Measurements from ENCODE around the gene EFHC1.
"Not testable (repeated sequence)": the region's sequence is repeated elsewhere in the genome, so short reads cannot be mapped to it uniquely, and the experiment has no call there.

EFHC1 gene

GRCh38 chr6:52457096-52457495 is 37.0 kb downstream of the EFHC1 start:
- H3K4me3 ChIP-seq (ENCODE audit: low read depth, low read length): no peak overlapping the region

GRCh38 chr6:52461194-52461593 is 41.1 kb downstream of the EFHC1 start:
- DNase-seq (ENCODE audit: low read depth, low spot score); in situ Hi-C loops (cut with HindIII; ENCODE audit: low sequenced_read_pairs): not testable (repeated sequence)

More at GRCh38 chr6:52457096-52457495, 37.0 kb downstream of the EFHC1 start:
- no peak for TF ChIP-seq CTCF (IDR thresholded peaks at IDR 0.05; ENCODE audit: low read depth, low read length)
- no peak for DNase-seq (ENCODE audit: low read depth, low spot score)
- in situ Hi-C loops (cut with HindIII; ENCODE audit: low sequenced_read_pairs): no loop called here

GRCh38 chr6:52474173-52474572 is 54.0 kb downstream of the EFHC1 start:
- no peak for TF ChIP-seq CTCF (IDR thresholded peaks at IDR 0.05; ENCODE audit: low read depth, low read length)
- in situ Hi-C loops (cut with HindIII; ENCODE audit: low sequenced_read_pairs): no loop called here
- no peak for DNase-seq (ENCODE audit: low read depth, low spot score)
- no peak overlapping the region for H3K4me3 ChIP-seq (ENCODE audit: low read depth, low read length)

More at GRCh38 chr6:52461194-52461593, 41.1 kb downstream of the EFHC1 start:
- not testable (repeated sequence) for H3K4me3 ChIP-seq (ENCODE audit: low read depth, low read length)

GRCh38 chr6:52475307-52475706 is 55.2 kb downstream of the EFHC1 start:
- in situ Hi-C loops (cut with HindIII; ENCODE audit: low sequenced_read_pairs): no loop called here
- no peak for DNase-seq (ENCODE audit: low read depth, low spot score)
- H3K4me3 ChIP-seq (ENCODE audit: low read depth, low read length): no peak overlapping the region
- TF ChIP-seq CTCF (IDR thresholded peaks at IDR 0.05; ENCODE audit: low read depth, low read length): no peak

- in situ Hi-C loops (cut with HindIII; ENCODE audit: low sequenced_read_pairs): no loop called here
- no peak for TF ChIP-seq CTCF (IDR thresholded peaks at IDR 0.05; ENCODE audit: low read depth, low read length)
- DNase-seq (ENCODE audit: low read depth, low spot score): no peak
- no peak overlapping the region for H3K4me3 ChIP-seq (ENCODE audit: low read depth, low read length)
These were observed 62.9 kb downstream of the EFHC1 start for GRCh38 chr6:52482903-52483670.

- DNase-seq (ENCODE audit: low read depth, low spot score): no peak
- TF ChIP-seq CTCF (IDR thresholded peaks at IDR 0.05; ENCODE audit: low read depth, low read length): no peak
- in situ Hi-C loops (cut with HindIII; ENCODE audit: low sequenced_read_pairs): no loop called here
- no peak overlapping the region for H3K4me3 ChIP-seq (ENCODE audit: low read depth, low read length)
These were observed 63.5 kb downstream of the EFHC1 start for GRCh38 chr6:52483671-52484003.

- DNase-seq (ENCODE audit: low read depth, low spot score): no peak
- TF ChIP-seq CTCF (IDR thresholded peaks at IDR 0.05; ENCODE audit: low read depth, low read length): no peak
- H3K4me3 ChIP-seq (ENCODE audit: low read depth, low read length): no peak overlapping the region
- in situ Hi-C loops (cut with HindIII; ENCODE audit: low sequenced_read_pairs): no loop called here
These were observed 69.7 kb downstream of the EFHC1 start for GRCh38 chr6:52489881-52490280.

Data from astrocyte of the spinal cord (primary cell).